PC-3 (cell line): ENCODE measurements around the gene DICER1.

Source experiments
- EZH2 ChIP-seq: fragments of 300-600 bp; sonication (generic); IDR thresholded peaks from one replicate; pipeline ENCODE4 v1.6.1; 2017; ENCODE audit warnings: antibody characterized with exemption, mild to moderate bottlenecking, low read length; ENCODE audit not compliant: unreplicated experiment
- TF ChIP-seq, protein P1 (sequence below): fragments of 300-600 bp; sonication (generic); conservative IDR thresholded peaks from 2 replicates; pipeline ENCODE4 v1.5.1; 2017; ENCODE audit warnings: antibody characterized with exemption, low read depth, mild to moderate bottlenecking, low read length

DNA sequence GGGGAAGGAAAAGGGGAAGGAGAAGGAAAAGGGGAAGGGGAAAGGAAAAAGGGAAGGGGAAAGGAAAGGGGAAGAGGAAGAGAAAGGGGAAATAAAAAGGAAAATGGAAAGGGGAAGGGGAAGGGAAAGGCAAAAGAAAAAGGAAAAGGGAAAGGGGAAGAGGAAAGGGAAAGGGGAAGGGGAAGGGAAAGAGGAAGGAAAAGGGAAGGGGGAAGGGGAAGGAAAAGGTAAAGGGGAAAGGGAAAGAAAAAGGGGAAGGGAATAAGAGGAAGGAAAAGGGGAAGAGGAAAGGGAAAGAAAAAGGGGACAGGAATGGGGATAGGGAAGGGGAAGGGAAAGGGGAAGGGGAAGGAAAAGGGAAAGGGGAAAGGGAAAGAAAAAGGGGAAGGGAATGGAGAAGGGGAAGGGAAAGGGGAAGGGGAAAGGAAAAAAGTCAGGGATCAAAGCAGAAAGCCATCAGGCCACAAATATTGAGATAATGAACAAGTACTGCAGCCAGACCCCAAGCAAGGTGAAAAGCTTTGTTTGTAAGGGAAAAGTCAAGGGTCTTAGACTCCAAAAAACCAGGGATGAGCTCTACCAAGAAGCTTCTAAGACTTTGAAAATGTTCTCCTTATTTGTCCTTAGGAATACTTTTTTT, 20.0 kb downstream of the DICER1 start:
- TF ChIP-seq, protein P1, sequence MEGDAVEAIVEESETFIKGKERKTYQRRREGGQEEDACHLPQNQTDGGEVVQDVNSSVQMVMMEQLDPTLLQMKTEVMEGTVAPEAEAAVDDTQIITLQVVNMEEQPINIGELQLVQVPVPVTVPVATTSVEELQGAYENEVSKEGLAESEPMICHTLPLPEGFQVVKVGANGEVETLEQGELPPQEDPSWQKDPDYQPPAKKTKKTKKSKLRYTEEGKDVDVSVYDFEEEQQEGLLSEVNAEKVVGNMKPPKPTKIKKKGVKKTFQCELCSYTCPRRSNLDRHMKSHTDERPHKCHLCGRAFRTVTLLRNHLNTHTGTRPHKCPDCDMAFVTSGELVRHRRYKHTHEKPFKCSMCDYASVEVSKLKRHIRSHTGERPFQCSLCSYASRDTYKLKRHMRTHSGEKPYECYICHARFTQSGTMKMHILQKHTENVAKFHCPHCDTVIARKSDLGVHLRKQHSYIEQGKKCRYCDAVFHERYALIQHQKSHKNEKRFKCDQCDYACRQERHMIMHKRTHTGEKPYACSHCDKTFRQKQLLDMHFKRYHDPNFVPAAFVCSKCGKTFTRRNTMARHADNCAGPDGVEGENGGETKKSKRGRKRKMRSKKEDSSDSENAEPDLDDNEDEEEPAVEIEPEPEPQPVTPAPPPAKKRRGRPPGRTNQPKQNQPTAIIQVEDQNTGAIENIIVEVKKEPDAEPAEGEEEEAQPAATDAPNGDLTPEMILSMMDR = no peak
- no peak for TF ChIP-seq EZH2
